HG03175 (cell line): ENCODE measurements around the gene KHSRP.

ENCODE experiments used
- ATAC-seq: cut with Tn5 transposase; IDR thresholded peaks from one replicate; pipeline ENCODE4 v1.9.1; 2021; ENCODE audit warnings: mild to moderate bottlenecking, moderate library complexity; ENCODE audit not compliant: unreplicated experiment

The KHSRP gene, protein sequence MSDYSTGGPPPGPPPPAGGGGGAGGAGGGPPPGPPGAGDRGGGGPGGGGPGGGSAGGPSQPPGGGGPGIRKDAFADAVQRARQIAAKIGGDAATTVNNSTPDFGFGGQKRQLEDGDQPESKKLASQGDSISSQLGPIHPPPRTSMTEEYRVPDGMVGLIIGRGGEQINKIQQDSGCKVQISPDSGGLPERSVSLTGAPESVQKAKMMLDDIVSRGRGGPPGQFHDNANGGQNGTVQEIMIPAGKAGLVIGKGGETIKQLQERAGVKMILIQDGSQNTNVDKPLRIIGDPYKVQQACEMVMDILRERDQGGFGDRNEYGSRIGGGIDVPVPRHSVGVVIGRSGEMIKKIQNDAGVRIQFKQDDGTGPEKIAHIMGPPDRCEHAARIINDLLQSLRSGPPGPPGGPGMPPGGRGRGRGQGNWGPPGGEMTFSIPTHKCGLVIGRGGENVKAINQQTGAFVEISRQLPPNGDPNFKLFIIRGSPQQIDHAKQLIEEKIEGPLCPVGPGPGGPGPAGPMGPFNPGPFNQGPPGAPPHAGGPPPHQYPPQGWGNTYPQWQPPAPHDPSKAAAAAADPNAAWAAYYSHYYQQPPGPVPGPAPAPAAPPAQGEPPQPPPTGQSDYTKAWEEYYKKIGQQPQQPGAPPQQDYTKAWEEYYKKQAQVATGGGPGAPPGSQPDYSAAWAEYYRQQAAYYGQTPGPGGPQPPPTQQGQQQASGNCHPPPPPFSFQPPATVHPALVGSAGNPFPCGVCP

DNA sequence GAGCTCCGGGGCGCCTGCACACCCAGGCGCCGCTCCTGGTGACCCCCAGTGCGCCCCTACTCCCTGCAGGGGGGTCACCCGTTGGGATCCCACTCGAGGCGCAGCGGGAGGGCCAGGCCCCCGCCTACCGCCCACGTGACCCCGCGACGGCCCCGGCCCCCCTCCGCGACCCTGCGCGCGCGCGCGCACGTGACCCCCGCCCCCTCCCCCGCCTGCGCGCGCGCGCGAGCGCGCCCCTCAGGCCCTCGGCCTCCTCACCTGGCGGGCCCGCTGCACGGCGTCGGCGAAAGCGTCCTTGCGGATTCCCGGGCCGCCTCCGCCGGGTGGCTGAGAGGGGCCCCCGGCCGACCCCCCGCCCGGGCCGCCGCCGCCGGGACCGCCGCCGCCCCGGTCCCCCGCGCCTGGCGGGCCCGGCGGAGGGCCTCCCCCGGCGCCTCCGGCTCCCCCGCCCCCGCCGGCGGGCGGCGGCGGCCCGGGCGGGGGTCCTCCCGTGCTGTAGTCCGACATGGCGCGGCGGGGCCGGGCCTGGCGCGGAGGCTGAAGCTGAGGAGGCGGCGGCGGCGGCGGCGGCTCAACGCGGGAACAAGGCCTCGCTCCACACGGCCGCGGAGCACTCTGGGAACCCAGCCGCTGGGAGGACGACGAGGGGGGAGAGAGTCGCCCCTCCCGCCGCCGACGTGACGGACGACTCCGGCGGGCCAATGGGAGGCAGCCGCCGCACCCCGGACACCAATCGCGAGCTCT is at the start of gene KHSRP:
Gene KHSRP (minus strand): TSS at position 617 of the 744 bp plus-strand sequence. CDS start 110 bp downstream, at position 507.
- ATAC-seq: no peak

DNA sequence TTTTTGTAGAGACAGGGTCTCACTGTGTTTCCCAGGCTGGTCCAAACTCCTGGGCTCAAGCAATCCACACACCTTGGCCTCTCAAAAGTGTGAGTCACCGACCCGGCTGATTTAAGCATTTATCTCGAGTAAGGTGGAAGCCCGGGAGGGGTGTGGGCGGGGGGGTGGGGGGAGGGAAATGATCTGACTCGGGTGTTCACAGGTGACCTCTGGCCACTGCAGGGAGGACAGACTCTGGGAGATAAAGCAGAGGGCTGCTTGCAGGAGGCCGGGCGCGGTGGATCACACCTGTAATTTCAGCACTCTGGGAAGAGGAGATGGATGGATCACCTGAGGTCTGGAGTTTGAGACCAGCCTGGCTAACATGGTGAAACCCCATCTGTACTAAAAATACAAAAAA is 49.0 kb upstream of the KHSRP start:
- ATAC-seq: no peak

DNA sequence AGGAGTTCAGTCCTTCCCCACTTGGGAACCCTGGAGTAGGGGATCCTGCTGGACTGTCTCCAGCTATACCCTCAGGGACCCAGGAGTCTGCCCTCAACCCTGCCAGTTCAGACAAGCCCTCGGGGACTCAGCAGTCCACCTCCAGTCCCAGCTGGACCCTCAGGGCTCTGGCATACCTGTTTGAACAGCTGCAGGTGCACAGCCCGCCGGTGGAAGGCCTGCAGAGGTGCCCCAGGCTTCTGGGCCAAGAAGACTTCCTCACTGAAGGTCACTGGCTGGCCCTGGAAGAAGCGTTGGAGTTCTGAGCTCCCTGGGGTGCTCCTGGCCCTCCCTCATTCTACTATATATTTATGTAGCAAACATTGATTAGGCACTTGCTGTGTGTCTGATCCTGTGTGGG is 48.1 kb upstream of the KHSRP start:
- ATAC-seq: no peak

DNA sequence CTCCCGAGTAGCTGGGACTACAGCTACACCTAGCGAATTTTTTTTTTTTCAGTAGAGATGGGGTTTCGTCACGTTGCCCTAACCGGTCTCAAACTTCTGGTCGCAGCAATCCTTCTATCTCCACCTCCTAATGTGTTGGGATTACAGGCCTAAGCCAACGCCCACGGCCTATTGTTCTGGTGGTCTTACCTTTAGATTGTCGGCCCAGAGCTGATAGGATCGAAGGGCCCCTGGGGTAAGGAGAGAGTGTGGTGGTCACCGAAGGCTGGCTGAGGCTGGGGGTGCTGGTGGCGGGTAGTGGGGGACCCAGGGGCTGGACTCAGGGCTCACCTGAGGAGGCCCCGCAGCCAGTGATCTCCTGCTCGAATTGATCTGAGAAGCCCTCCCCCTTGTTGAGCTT is 46.5 kb upstream of the KHSRP start:
- no peak for ATAC-seq

DNA sequence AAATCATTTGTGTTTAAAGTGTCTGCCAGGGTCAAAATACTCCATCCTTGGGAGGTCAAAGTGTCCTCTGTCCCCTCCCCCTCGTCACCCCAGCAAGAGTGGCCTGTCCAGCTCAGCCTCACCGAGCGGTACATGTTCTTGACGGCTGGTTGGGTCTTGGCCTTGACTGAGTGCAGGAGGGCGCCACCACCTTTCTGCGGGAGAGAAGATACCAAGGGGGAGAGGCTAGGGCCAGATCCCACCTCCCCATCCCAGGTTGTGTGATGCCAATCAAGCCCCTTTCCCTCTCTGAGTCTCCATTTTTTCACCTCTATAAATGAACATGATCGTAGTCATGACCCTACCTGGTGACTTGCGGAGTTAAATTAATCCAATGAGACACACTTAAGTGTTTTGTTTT is 45.6 kb upstream of the KHSRP start:
- ATAC-seq: no peak

DNA sequence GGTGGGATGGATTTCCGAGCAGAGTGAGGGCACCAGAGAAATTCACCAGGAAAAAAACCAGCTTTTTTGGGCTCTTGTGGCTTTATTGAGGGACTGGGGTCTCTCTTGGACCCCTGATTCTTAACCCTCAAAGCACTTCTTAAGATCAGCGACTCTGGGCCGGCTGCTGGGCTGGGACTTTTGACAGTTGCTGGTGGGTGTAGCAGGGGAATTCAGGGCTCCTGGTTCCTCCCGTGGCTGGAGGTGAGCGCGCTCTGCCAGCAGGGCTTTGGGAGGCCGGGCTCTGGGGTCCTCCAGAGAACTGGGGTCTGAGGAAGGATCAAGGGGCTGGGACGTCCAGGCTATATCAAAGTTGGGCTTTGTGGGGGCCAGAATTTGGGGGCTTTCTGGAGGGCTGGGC is 42.8 kb upstream of the KHSRP start:
- ATAC-seq: no peak

DNA sequence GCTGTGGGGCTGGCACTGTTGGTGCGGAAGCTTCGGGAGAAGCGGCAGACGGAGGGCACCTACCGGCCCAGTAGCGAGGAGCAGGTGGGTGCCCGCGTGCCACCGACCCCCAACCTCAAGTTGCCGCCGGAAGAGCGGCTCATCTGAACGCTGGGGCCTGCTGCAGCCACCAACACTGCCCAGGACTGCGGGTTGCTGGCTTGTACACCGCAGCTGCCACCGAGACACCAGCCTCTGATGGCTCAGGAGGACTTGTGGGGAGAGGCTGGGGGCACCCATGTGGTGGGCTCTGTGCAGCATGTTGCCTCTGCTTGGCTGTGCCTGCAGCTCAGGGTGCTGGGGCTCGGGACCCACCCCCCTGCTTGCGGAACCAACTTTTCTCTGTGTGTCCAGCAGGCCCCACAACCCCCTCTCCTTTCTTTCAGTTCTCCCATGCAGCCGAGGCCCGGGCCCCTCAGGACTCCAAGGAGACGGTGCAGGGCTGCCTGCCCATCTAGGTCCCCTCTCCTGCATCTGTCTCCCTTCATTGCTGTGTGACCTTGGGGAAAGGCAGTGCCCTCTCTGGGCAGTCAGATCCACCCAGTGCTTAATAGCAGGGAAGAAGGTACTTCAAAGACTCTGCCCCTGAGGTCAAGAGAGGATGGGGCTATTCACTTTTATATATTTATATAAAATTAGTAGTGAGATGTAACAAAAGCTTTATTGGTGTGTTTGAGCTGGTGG is 42.1 kb upstream of the KHSRP start:
- ATAC-seq: no peak

DNA sequence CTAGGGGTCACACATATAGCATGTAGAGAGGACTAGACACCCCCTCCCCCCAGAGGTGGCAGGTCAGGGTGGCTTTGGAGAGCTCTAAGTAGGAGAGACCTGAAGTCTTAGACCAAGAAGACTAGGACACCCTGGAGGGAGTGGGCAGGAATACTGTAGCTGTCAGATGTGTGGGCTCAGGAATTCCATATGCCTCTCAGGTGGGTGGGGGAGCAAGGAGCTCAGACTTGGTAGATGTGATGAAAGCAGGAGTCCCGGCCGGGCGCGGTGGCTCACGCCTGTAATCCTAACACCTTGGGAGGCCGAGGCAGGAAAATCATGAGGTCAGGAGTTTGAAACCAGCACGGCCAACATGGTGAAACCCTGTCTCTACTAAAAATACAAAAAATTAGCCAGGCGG is 41.1 kb upstream of the KHSRP start:
- ATAC-seq: no peak

DNA sequence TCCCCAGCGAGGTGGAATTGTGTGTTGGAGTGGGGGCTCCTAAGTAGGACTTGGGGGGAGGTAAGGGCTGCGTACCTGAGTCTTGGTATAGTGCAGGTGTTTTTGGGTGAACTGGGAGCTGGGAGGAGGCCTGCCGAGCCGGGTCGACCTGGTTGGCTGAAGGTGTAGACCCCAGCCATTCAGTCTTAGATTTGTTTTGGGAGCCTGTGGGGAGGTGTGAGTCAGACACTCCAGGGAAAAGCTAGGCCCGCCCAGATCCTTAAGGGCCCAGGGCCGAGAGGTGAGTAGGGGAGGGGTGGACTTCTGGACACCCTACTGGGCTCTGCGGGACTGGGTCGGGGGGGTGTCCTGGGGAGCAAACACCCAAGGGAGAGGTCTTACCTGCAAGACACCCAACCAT is 40.4 kb upstream of the KHSRP start:
- ATAC-seq: no peak

DNA sequence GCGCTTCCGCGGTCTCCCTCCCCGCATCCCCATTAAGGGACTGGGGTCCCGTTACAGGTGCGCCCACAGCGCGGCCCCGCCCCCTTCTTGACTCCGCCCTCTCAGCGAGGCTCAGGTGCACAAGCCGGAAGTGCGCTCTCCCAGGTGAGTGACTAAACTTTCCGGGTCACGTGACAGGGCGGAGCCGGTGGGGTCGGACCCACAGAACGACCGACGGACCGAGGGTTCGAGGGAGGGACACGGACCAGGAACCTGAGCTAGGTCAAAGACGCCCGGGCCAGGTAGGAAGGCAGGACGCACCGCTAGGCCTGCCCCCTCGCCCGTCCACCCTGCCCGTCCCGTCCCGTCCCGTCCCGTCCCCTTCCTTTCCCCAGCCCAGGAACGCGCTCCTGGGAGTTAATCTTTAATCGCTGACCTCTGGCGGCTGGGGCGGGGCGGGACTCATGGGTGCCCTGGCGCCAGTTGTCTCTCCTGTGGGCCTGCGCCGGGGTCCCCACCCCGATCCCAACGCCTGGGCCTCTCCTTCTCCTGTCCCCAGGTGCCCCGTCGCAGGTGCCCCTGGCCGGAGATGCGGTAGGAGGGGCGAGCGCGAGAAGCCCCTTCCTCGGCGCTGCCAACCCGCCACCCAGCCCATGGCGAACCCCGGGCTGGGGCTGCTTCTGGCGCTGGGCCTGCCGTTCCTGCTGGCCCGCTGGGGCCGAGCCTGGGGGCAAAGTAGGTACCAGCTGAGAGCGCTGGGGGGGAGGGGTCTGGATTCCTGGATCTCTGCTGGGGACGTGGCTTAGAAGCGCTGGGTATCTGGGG is 39.7 kb upstream of the KHSRP start, which contains the start of gene CRB3:
Gene CRB3 (plus strand): TSS at position 202 of the 804 bp plus-strand sequence. CDS start 431 bp downstream, at position 633.
- ATAC-seq: no peak

DNA sequence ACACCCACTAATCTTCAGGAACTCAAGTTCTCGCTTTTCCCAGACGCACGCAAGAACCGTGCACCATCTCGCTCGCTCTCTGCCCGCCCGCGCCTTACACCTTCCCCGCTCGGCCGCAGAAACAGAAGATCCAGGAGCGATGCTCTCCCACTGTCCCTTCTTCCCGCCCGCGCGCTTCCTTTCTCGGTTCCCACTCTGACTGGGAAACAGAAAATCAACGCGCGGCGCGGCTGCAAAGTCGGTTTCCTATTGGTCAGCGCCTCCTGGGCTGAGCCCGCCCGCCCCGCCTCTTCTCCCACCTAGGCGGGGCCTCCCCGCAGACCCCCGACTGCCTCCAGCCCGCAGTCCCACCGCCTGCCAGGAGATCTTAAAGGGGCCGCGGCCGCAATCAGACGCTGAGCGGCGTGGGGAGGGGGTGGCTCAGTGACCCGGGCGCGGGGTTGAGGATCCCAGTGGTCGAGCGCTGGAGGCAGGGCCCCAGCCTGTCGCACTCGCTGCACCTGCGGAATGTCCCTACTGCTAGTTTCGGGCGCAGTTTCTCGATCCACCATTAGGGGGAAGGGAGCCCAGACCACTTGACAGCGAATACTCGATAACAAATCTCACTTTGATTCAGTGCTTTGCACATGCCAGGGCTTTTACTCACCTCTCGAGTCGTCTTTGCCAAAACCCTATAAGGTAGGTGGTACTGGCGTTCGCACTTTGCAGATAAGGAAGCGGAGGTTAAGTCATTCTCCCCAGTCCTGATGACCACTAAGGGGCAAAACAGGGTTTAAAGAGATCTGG is 35.7 kb upstream of the KHSRP start:
- peak; percentile 70 for ATAC-seq

DNA sequence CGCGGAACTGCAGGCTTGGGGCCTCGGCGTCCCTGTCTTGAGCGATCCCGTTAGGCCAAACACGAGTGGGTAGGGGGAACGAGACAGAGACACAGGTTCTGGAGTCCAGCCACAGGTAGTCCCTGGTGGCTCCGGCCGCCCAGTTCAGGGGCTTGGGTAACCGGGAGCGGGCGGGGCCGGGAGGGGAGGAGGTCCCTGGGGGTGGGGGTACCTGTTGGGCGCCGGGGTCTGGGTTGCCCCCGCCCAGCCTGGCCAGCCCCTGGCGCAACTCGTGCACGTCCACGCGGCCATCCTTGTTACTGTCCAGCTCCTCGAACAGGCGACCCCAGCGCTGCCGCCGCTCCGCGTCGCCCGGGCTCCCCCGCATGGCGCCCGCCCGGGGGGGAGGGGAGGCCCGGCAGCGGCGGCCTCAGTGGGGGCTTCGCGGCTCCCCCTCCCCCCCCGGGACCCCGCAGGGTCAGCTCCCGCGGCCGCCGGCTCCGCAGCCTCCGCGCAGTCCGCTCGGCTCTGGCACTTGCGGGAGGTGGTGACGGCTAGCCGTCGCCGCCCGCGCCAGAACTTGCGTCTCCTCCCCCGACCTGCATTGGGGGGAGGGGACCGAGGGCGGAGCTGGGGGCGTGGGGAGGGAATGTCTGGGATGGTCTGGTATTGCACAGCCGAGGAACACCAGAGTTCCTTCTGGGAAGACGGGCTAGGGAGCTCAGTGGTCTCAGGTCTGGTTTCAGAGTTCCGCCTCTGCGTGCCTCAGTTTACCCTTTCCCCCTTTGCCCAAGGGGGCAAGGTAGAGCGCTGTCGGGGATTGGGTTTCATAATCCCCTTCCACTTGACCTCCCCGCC is 34.9 kb upstream of the KHSRP start, which contains the start of gene SLC25A23:
Gene SLC25A23 (minus strand): TSS at position 531 of the 837 bp plus-strand sequence. CDS start 164 bp downstream, at position 367.
- peak; percentile 39 for ATAC-seq

DNA sequence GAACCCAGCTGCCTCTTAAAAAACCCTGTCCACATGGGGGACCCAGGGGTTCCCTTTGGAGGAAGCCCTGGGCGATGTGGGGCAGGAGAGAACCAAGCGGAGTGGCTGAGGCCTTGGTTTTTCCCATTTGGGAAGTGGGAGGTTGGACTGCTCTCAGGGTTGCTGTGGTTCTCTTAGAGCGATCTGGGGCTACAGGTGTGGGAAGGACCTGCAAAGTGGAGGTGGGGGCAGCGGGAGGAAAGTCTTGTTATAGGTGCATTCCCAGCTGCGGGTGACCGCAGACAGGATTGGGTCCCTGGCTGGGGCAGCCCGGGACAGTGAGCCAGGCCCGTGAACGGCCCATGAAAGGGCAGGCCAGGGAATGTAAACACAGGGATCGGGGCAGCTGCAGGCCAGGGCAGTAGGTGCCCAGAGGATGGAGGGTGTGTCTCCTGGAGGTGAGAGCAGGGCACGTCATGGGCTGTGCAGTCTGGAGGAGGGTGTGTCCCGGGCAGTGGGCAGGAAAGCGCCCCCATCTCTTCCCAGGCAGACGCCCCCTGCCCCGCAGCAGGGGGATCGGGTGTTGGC is 34.2 kb upstream of the KHSRP start:
- ATAC-seq: no peak

DNA sequence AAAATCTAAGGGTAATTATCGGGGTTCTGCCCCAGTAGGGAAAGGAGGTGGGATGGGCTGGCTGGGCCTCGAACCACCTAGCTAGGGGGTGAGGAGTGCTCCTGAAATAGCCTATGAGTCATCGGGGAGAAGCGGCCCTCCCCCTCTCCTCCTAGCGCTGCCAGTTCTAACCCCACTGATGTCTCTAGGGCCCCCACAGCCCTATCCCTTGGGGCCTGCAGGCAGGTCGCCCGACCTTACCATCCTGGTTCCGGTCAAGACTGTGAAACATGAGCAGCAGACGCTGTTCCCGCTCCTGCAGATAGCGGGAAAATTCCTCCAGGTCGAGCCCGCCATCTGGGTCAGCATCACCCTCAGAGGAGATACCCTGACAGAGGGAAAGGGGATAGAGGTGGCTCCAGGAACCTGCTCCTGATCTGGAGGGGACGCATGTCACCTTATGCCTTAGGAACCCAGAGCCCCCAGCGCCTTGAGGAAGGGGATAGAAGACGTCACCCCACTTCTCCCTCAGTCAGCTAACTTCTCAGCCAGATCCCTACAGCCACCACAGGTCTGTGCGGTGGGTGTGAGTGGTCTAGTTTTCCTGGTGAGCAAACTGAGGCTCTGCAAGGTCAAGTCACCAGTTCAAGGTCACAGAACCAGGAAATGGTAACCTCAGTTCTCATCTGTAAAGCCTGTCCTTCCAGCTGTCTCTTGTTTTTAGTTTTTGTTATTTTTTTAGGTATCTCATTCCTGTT is 33.5 kb upstream of the KHSRP start:
- ATAC-seq: no peak

DNA sequence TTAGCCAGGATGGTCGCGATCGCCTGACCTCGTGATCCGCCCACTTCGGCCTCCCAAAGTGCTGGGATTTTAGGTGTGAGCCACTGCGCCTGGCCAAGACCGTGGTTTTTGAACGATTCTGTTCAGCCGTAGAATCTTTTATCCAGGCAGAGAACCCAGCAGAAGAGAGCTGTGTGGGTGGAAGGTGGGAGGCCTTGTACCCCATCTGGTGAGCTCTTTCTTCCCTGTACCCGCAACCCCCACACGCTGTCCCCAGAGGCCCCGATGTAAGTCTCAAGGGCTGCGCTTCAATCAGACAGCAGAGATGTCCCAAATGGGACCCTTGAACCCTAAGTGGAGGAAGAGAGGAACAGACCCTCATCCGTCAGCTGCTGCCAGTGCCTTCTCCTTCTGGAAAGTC is 31.3 kb upstream of the KHSRP start:
- no peak for ATAC-seq

DNA sequence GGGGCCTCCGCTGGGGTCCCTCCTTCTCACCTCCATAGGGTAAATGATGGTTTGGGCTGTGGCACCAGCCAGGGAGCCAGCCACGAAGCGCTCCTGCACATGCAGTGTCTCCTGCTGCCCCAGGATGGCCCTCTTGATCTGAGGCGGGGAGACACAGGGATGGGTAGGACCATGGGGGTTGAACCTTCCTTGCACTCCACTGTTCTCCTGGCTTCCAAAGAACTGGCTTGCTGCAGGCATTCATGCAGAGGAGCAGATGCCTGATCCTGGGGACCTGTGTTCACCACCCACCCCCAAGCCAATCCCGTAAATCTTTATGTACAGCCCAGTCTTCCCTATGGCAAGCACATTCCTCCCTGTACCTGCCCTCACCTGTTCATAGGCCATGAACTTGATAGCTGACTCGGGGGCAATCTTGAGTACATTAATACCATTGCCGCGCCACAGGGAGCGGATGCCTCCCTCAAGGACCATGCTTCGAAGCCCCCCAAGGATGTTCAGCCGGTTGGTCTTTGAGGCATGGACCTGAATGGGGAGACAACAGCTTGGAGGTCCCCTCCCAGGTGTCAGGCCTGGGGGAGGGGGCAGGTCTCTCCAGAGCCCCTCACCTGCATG is 29.4 kb upstream of the KHSRP start:
- no peak for ATAC-seq

DNA sequence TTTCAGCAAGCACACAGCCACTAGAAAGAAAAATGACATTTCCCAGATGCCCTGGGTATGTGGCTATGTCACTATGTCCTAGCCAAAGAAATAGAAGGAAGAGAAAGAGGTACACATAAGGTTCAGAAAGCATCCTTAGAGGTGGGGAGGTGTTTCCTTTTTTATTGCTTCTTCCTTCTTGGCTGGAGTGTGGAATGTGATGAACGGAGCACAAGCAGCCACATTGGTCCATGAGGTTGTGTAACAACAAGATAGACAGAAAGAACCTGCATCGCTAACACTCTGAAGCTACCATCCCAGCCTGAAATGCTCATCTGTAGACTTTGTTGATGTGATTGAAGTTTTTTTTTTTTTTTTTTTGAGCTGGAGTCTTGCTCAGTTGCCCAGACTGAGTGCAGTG is 28.3 kb upstream of the KHSRP start:
- ATAC-seq: no peak
